ENCODE measurements around the gene TMCC2.
"Not testable (repeated sequence)": the region's sequence is repeated elsewhere in the genome, so short reads cannot be mapped to it uniquely, and the experiment has no call there.

The TMCC2 gene

GRCh38 chr1:205227584-205228013, at the start of gene TMCC2:
TMCC2 (plus strand) TSS chr1:205227946; CDS start chr1:205228565, 619 bp downstream.
- Mint-ChIP-seq H3K4me3 (peak within 1 kb of the TSS; percentile 96), H3K27me3 (peaks cover 7% of the 10 kb centered on the region), H3K36me3 (no peaks in the 10 kb centered on the region), H3K27ac (peak within 1 kb of the TSS; percentile 18), H3K4me1 (peaks cover 26% of the 10 kb centered on the region), H3K9me3 (no peaks in the 10 kb centered on the region)
- peak; percentile 73 for ATAC-seq (ENCODE audit: low read depth)
- DNase-seq (ENCODE audit: low spot score in 2 of 2): peak; percentile 59 to 62

DNA sequence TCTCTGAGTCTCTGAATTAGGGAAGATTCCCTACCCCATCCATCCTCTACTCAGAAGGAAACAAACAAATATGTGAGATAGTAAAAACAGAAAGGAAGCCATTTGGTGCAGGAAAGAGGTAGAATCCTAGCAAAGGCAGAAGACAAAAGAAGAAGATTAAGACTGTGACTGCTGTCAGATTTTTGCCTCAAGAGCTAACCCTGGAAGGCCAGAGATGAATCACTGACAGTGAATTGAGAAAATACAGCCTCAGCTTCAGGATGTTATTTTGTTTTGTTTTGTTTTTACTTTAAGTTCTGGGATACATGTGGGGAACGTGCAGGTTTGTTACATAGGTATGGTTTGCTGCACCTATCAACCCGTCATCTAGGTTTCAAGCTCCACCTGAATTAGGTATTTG, 47.9 kb upstream of the TMCC2 start:
- DNase-seq (ENCODE audit: low spot score in 2 of 2) (no peak), ATAC-seq (ENCODE audit: low read depth) (no peak)
- H3K9me3 Mint-ChIP-seq: no peaks in the 10 kb centered on the region
- peaks cover 24% of the 10 kb centered on the region for H3K36me3 Mint-ChIP-seq
- H3K27me3 Mint-ChIP-seq: no peaks in the 10 kb centered on the region
- H3K27ac Mint-ChIP-seq: no peak overlapping the region
- H3K4me1 Mint-ChIP-seq: peaks cover 7% of the 10 kb centered on the region
- H3K4me3 Mint-ChIP-seq: no peak overlapping the region

GRCh38 chr1:205180331-205180730, 47.4 kb upstream of the TMCC2 start:
- not testable (repeated sequence) for ATAC-seq (ENCODE audit: low read depth); H3K4me3 Mint-ChIP-seq; H3K4me1 Mint-ChIP-seq; H3K27me3 Mint-ChIP-seq; H3K27ac Mint-ChIP-seq; DNase-seq (ENCODE audit: low spot score in 2 of 2); H3K9me3 Mint-ChIP-seq
- H3K36me3 Mint-ChIP-seq: peaks cover 24% of the 10 kb centered on the region

DNA sequence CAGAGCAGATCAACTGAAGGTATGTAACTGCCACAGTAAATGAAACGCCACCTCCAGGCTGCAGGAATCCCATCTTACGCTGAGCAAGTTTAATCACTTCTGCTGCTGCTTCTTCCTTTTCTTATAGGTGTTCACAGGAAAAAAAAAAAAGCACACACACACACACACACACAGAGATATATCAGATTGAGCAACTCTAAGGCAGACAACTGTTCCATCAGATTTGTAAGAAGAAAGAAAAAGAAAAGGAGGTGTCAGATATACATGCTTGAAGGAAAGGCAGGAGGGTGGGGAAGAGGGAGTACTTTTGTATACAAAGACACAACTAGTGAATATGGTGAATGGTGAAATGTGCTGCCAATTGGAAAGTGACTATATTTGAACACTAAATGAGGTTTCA, 44.8 kb upstream of the TMCC2 start:
- Mint-ChIP-seq H3K4me1 (peaks cover 7% of the 10 kb centered on the region), H3K36me3 (peaks cover 33% of the 10 kb centered on the region), H3K4me3 (no peak overlapping the region), H3K9me3 (no peaks in the 10 kb centered on the region), H3K27ac (no peak overlapping the region), H3K27me3 (no peaks in the 10 kb centered on the region)
- DNase-seq (ENCODE audit: low spot score in 2 of 2) (no peak), ATAC-seq (ENCODE audit: low read depth) (no peak)

GRCh38 chr1:205183676-205184335, 43.9 kb upstream of the TMCC2 start:
- no peak for ATAC-seq (ENCODE audit: low read depth)
- no peak for DNase-seq (ENCODE audit: low spot score in 2 of 2)
- Mint-ChIP-seq H3K4me1 (peaks cover 7% of the 10 kb centered on the region), H3K27me3 (no peaks in the 10 kb centered on the region), H3K36me3 (peaks cover 32% of the 10 kb centered on the region), H3K27ac (no peak overlapping the region), H3K4me3 (no peak overlapping the region), H3K9me3 (no peaks in the 10 kb centered on the region)

GRCh38 chr1:205186191-205186590, 41.6 kb upstream of the TMCC2 start:
- no peak for DNase-seq (ENCODE audit: low spot score in 2 of 2)
- Mint-ChIP-seq H3K36me3 (peaks cover 23% of the 10 kb centered on the region), H3K4me1 (peaks cover 19% of the 10 kb centered on the region), H3K27me3 (no peaks in the 10 kb centered on the region), H3K9me3 (no peaks in the 10 kb centered on the region), H3K27ac (no peak overlapping the region), H3K4me3 (no peak overlapping the region)
- no peak for ATAC-seq (ENCODE audit: low read depth)

DNA sequence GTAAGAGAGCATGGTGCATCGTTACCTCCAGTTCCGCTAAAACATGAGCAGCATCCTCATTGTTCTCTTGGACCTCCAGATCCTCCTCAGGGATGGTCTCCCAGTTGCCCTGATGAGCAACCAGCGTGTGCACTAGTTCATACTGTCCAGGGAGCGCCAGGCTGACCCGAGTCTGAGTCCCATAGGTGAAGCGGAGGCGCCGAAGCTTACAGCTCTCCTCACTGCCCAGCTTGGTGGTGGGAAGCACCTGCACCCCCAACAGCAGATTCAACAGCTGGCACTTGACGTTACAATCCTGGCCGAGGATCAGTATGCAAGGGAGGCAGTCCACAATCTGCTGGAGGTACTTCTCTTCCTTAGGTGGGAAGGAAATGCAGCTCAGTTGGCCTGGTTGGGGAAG, 40.3 kb upstream of the TMCC2 start:
- DNase-seq (ENCODE audit: low spot score in 2 of 2): no peak
- ATAC-seq (ENCODE audit: low read depth): no peak
- H3K27ac Mint-ChIP-seq: no peak overlapping the region
- H3K27me3 Mint-ChIP-seq: no peaks in the 10 kb centered on the region
- no peak overlapping the region for H3K4me3 Mint-ChIP-seq
- peaks cover 21% of the 10 kb centered on the region for H3K4me1 Mint-ChIP-seq
- no peaks in the 10 kb centered on the region for H3K9me3 Mint-ChIP-seq
- H3K36me3 Mint-ChIP-seq: peaks cover 23% of the 10 kb centered on the region

DNA sequence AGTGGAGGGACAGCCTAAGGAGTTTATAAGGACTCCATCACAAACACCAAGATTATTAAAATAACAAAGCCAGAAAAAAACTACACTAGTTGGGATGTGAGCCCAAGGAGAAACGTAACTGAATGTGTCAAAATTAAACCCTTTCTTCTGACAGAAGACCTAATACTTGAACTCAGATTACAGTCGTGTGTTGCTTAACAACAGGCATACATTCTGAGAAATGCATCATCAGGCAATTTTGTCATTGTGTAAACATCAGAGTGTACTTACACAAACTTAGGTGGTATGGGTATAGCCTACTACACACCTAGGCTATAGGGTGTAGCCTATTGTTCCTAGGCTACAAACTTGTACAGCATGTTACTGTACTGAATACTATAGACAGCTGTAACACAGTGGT, 39.6 kb upstream of the TMCC2 start:
- Mint-ChIP-seq H3K36me3 (peaks cover 18% of the 10 kb centered on the region), H3K27ac (no peak overlapping the region), H3K27me3 (no peaks in the 10 kb centered on the region), H3K4me1 (peaks cover 21% of the 10 kb centered on the region), H3K4me3 (no peak overlapping the region), H3K9me3 (no peaks in the 10 kb centered on the region)
- ATAC-seq (ENCODE audit: low read depth): no peak
- DNase-seq (ENCODE audit: low spot score in 2 of 2): no peak

DNA sequence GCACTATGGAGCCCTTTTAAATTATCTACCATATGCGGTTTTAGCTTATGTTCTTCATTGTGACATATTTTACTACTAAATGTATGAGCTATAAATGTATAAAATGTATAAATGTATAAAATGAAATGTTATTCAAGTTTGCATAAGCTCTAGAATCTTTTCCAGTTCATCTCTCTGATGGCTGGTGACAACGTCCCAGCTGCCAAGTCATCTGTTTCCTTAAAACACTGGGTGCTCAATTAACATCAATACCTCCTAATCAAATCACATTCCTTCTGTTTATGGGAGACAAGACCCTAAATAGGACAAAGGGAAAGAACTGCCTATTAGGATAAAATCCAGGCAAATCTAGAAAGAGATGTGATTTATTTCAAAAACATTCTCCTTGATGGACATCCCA, 39.1 kb upstream of the TMCC2 start:
- DNase-seq (ENCODE audit: low spot score in 2 of 2) (no peak), ATAC-seq (ENCODE audit: low read depth) (no peak)
- Mint-ChIP-seq H3K4me3 (no peak overlapping the region), H3K4me1 (peaks cover 21% of the 10 kb centered on the region), H3K9me3 (no peaks in the 10 kb centered on the region), H3K27ac (no peak overlapping the region), H3K27me3 (no peaks in the 10 kb centered on the region), H3K36me3 (peaks cover 17% of the 10 kb centered on the region)

GRCh38 chr1:205189131-205189530, 38.6 kb upstream of the TMCC2 start:
- H3K27ac Mint-ChIP-seq: no peak overlapping the region
- H3K27me3 Mint-ChIP-seq: no peaks in the 10 kb centered on the region
- peaks cover 16% of the 10 kb centered on the region for H3K36me3 Mint-ChIP-seq
- H3K4me1 Mint-ChIP-seq: peaks cover 21% of the 10 kb centered on the region
- no peaks in the 10 kb centered on the region for H3K9me3 Mint-ChIP-seq
- DNase-seq (ENCODE audit: low spot score in 2 of 2): no peak
- no peak overlapping the region for H3K4me3 Mint-ChIP-seq
- no peak for ATAC-seq (ENCODE audit: low read depth)

DNA sequence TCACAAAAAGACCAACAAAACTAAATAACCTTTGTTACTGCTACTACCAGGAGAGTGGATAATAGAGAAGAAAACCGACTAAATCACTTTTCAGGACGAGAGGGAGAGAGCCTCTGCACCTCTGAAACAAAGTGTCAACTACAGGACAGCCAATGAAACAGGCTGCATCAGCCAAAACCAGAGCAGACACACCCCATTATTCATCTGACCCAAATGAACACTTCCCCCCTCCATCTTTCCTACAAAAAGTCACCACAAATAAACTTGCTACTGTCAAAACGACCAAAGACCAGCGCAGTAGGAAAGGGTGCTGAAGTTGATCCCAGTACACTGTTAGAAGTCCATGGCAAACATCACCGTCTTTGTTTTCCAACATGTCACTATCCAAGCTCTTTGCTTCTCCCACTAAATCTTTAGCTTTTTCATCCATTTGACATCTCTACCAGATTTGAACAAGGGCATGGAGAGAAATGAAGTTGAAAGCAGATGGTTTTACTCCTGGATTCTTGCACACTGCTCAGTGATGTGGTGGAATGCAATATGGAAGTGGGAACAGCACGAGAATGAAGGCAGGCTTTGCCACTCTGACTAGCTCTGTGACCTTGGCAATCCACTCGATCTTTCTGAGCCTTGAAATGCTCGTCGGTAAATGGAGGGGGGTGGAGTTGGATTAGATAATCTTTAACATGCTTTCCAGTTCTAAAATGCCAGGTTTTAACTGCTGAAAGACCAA, 36.7 kb upstream of the TMCC2 start:
- Mint-ChIP-seq H3K27me3 (no peaks in the 10 kb centered on the region), H3K4me3 (no peak overlapping the region), H3K4me1 (peaks cover 28% of the 10 kb centered on the region), H3K9me3 (no peaks in the 10 kb centered on the region), H3K36me3 (peaks cover 14% of the 10 kb centered on the region), H3K27ac (no peak overlapping the region)
- DNase-seq (ENCODE audit: low spot score in 2 of 2) (no peak), ATAC-seq (ENCODE audit: low read depth) (no peak)

- peaks cover 28% of the 10 kb centered on the region for H3K4me1 Mint-ChIP-seq
- no peaks in the 10 kb centered on the region for H3K27me3 Mint-ChIP-seq
- no peak overlapping the region for H3K27ac Mint-ChIP-seq
- H3K36me3 Mint-ChIP-seq: peaks cover 13% of the 10 kb centered on the region
- no peaks in the 10 kb centered on the region for H3K9me3 Mint-ChIP-seq
- DNase-seq (ENCODE audit: low spot score in 2 of 2) (no peak), ATAC-seq (ENCODE audit: low read depth) (no peak)
- H3K4me3 Mint-ChIP-seq: no peak overlapping the region
Observed at GRCh38 chr1:205191622-205192021, 36.1 kb upstream of the TMCC2 start.

DNA sequence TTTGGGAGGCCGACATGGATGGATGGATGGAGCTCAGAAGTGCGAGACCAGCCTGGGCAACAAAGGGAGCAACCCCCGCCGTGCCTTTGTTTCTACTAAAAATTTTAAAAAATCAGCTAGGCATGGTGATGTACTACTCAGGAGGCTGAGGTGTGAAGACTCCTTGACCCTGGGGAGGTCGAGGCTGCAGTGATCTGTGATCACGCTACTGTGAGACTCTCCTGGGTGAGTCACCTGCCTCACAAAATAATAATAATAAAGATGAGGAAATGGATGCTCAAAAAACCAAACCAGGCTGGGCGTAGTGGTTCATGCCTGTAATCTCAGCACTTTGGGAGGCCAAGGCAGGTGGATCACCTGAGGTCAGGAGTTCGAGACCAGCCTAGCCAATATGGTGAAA, 35.5 kb upstream of the TMCC2 start:
- H3K4me1 Mint-ChIP-seq: peaks cover 28% of the 10 kb centered on the region
- H3K27ac Mint-ChIP-seq: no peak overlapping the region
- H3K4me3 Mint-ChIP-seq: no peak overlapping the region
- no peak for ATAC-seq (ENCODE audit: low read depth)
- no peaks in the 10 kb centered on the region for H3K9me3 Mint-ChIP-seq
- no peaks in the 10 kb centered on the region for H3K27me3 Mint-ChIP-seq
- peaks cover 10% of the 10 kb centered on the region for H3K36me3 Mint-ChIP-seq
- DNase-seq (ENCODE audit: low spot score in 2 of 2): no peak

DNA sequence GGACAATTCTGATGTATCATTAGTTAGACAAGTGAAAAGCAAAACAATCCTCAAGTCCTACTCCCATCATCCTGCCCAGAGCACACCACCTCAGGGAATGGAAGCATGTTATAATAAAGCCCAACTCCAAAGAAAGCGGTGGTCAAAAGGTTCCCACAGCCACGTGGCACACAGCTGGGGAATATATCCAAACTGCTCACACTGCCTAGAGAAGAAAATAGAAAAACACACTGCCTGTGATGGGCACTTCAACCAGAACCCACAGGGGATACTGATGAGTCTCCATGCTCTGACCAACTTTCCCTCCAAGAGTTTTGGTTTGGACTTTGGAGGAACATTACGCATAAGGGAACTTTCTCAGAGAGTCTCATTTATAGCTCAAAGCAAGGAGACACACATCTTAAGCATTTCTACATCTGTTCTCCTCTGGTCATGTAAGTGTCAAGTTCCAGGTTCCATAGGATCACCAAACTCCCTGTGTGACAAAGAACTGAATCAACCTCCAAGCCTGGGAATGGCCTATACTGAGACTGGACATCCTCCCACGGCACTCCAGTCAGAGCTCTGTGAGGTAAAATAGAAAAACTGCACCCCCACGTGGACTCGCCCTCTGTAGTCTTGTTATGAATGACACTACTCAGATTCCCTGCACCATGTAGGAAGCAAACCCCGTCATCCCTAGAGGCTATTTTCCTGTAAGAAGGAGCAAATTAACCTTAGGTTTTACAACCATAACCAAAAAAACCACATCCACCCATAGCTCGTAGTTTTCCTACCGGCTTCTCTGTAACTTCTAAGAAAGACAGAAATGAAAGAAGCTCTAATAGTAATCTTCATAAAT, 28.4 kb upstream of the TMCC2 start:
- Mint-ChIP-seq H3K27ac (no peak overlapping the region), H3K27me3 (no peaks in the 10 kb centered on the region), H3K4me3 (no peak overlapping the region), H3K36me3 (peaks cover 8% of the 10 kb centered on the region), H3K4me1 (peaks cover 24% of the 10 kb centered on the region), H3K9me3 (no peaks in the 10 kb centered on the region)
- no peak for ATAC-seq (ENCODE audit: low read depth)
- no peak for DNase-seq (ENCODE audit: low spot score in 2 of 2)
